OCI-LY1 (cell line): ENCODE results near the gene CTDSP2.

ENCODE experiments used
- H2AFZ ChIP-seq: fragments of 200-600 bp; sonication (generic), shearing (Covaris generic); 2 replicates; pipeline ENCODE4 v1.6.0; 2014; ENCODE audit warnings: antibody characterized with exemption, mild to moderate bottlenecking, low read length
- H3F3A ChIP-seq: fragments of 200-600 bp; sonication (generic), shearing (Covaris generic); 2 replicates; pipeline ENCODE4 v1.6.0; 2014; ENCODE audit warnings: mild to moderate bottlenecking, antibody characterized with exemption, low read length, moderate library complexity; ENCODE audit not compliant: insufficient read depth
- H3K27ac ChIP-seq: fragments of 200-600 bp; sonication (generic); 2 replicates; pipeline ENCODE4 v1.5.1; 2014; ENCODE audit warnings: low read length, mixed run types, mild to moderate bottlenecking, low read depth; ENCODE audit not compliant: poor library complexity, severe bottlenecking
- H3K27me3 ChIP-seq: fragments of 200-600 bp; sonication (generic); 2 replicates; pipeline ENCODE4 v1.6.0; 2014; ENCODE audit warnings: antibody characterized with exemption, mild to moderate bottlenecking, low read length, moderate library complexity; ENCODE audit not compliant: insufficient read depth
- H3K36me3 ChIP-seq: fragments of 200-600 bp; sonication (generic); 2 replicates; pipeline ENCODE4 v1.6.1; 2014; ENCODE audit warnings: mild to moderate bottlenecking, antibody characterized with exemption, low read length, moderate library complexity, mixed read lengths; ENCODE audit not compliant: insufficient read depth
- H3K4me1 ChIP-seq: fragments of 200-600 bp; sonication (generic); 2 replicates; pipeline ENCODE4 v1.5.1; 2014; ENCODE audit warnings: mild to moderate bottlenecking, low read length, moderate library complexity; ENCODE audit not compliant: insufficient read depth, severe bottlenecking
- H3K4me2 ChIP-seq: fragments of 200-600 bp; sonication (generic), shearing (Covaris generic); 2 replicates; pipeline ENCODE4 v1.6.1; 2014; ENCODE audit warnings: low read length
- H3K4me3 ChIP-seq: fragments of 200-600 bp; sonication (generic); 2 replicates; pipeline ENCODE4 v1.5.1; 2014; ENCODE audit warnings: low read length, low read depth, mild to moderate bottlenecking, mixed read lengths; ENCODE audit not compliant: poor library complexity, severe bottlenecking
- H3K79me2 ChIP-seq: fragments of 200-600 bp; shearing (Covaris generic); 2 replicates; pipeline ENCODE4 v1.6.1; 2016; ENCODE audit warnings: mixed run types, low read length, mixed read lengths; ENCODE audit not compliant: insufficient read depth
- H3K9ac ChIP-seq: fragments of 200-600 bp; sonication (generic), shearing (Covaris generic); 2 replicates; pipeline ENCODE4 v1.6.1; 2014; ENCODE audit warnings: mild to moderate bottlenecking, low read length, mixed read lengths
- H3K9me2 ChIP-seq: fragments of 200-600 bp; sonication (generic), shearing (Covaris generic); 2 replicates; pipeline ENCODE4 v1.6.1; 2014; ENCODE audit warnings: low read depth, mild to moderate bottlenecking, low read length, mixed read lengths
- H3K9me3 ChIP-seq: fragments of 200-600 bp; shearing (Covaris generic); 2 replicates; pipeline ENCODE4 v1.6.1; 2014; ENCODE audit warnings: low read length, mixed read lengths
- H4K20me1 ChIP-seq: fragments of 200-600 bp; sonication (generic), shearing (Covaris generic); 2 replicates; pipeline ENCODE4 v1.6.0; 2016; ENCODE audit warnings: mild to moderate bottlenecking, low read length; ENCODE audit not compliant: insufficient read depth
- EZH2 ChIP-seq: fragments of 200-600 bp; sonication (generic), shearing (Covaris generic); IDR thresholded peaks from 2 replicates; pipeline ENCODE4 v1.8.0; 2017; ENCODE audit warnings: borderline replicate concordance, mixed run types, mild to moderate bottlenecking, antibody characterized with exemption, low read length, moderate library complexity, mixed read lengths
- TF ChIP-seq, protein P1 (sequence below): fragments of 200-600 bp; sonication (generic), shearing (Covaris generic); IDR thresholded peaks from 2 replicates; pipeline ENCODE4 v1.5.1; 2017; ENCODE audit warnings: mild to moderate bottlenecking, antibody characterized with exemption, low read length, moderate library complexity, mixed read lengths

Gene CTDSP2

DNA sequence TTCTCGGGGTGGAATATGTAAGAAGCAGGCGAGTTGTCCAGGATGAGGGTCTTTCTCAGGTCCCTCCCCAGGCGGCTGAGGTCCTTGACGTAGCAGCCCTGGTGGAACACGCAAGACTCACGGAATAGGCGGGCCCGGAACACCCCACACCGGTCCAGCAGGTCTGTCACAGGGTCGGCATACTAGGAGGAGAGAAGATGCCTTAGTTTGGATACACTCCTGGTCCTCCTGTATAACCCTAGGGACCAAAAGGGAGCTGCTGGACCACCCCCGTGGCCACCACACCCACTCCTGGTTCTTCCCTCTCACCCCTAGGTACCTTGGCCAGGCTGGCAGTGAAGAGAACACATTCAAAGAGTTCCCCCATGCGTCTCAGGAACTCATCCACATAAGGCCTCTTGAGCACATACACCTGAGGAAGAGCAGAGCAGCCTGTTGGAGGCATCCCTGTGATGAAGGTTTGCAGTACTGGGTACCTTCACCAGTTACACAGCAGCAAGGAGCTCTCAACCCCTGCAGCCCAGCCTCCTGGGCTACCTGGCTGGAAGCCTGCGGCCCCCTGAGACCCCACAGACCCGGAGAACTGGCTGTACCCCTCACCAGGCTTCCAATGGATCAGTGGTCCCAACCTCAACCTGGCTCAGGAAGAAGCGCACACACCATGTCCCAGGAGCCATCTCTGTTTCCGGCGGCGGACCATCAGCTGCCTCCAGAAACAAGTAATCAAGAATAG, 22.5 kb downstream of the CTDSP2 start:
- H3K79me2 ChIP-seq: no peaks in the 10 kb centered on the region
- no peaks in the 10 kb centered on the region for H3K9me3 ChIP-seq
- H3K4me1 ChIP-seq: no peaks in the 10 kb centered on the region
- TF ChIP-seq EZH2: no peak
- TF ChIP-seq, protein P1, sequence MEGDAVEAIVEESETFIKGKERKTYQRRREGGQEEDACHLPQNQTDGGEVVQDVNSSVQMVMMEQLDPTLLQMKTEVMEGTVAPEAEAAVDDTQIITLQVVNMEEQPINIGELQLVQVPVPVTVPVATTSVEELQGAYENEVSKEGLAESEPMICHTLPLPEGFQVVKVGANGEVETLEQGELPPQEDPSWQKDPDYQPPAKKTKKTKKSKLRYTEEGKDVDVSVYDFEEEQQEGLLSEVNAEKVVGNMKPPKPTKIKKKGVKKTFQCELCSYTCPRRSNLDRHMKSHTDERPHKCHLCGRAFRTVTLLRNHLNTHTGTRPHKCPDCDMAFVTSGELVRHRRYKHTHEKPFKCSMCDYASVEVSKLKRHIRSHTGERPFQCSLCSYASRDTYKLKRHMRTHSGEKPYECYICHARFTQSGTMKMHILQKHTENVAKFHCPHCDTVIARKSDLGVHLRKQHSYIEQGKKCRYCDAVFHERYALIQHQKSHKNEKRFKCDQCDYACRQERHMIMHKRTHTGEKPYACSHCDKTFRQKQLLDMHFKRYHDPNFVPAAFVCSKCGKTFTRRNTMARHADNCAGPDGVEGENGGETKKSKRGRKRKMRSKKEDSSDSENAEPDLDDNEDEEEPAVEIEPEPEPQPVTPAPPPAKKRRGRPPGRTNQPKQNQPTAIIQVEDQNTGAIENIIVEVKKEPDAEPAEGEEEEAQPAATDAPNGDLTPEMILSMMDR: no peak
- no peak overlapping the region for H3K4me2 ChIP-seq
- H4K20me1 ChIP-seq: no peaks in the 10 kb centered on the region
- H3K36me3 ChIP-seq: peaks cover 34% of the 10 kb centered on the region; the same call in 1 of the 2 replicates
- no peak overlapping the region for H2AFZ ChIP-seq
- no peaks in the 10 kb centered on the region for H3F3A ChIP-seq
- H3K27me3 ChIP-seq: no peaks in the 10 kb centered on the region
- no peak overlapping the region for H3K4me3 ChIP-seq
- no peak overlapping the region for H3K9ac ChIP-seq
- H3K9me2 ChIP-seq: no peaks in the 10 kb centered on the region
- no peak overlapping the region for H3K27ac ChIP-seq

GRCh38 chr12:57823131-57823907, 23.2 kb downstream of the CTDSP2 start:
- Histone ChIP-seq H3K27ac (no peak overlapping the region), H3F3A (no peaks in the 10 kb centered on the region), H3K4me3 (no peak overlapping the region)

GRCh38 chr12:57822392-57823130, 24.0 kb downstream of the CTDSP2 start:
- Histone ChIP-seq H3K27me3 (no peaks in the 10 kb centered on the region), H3K79me2 (no peaks in the 10 kb centered on the region), H3K9me3 (no peaks in the 10 kb centered on the region), H3K9me2 (no peaks in the 10 kb centered on the region), H3K4me3 (no peak overlapping the region), H3K9ac (no peak overlapping the region), H3K4me1 (no peaks in the 10 kb centered on the region), H3K4me2 (no peak overlapping the region), H3K36me3 (peaks cover 29% of the 10 kb centered on the region; the same call in 1 of the 2 replicates), H4K20me1 (no peaks in the 10 kb centered on the region), H3F3A (no peaks in the 10 kb centered on the region), H2AFZ (no peak overlapping the region), H3K27ac (no peak overlapping the region)
- TF ChIP-seq EZH2: no peak
- TF ChIP-seq, protein P1: no peak

More at GRCh38 chr12:57823131-57823907, 23.2 kb downstream of the CTDSP2 start:
- peaks cover 32% of the 10 kb centered on the region; the same call in 1 of the 2 replicates for H3K36me3 ChIP-seq
- no peaks in the 10 kb centered on the region for H4K20me1 ChIP-seq
- H3K9me3 ChIP-seq: no peaks in the 10 kb centered on the region
- no peaks in the 10 kb centered on the region for H3K4me1 ChIP-seq
- H3K27me3 ChIP-seq: no peaks in the 10 kb centered on the region
- H3K79me2 ChIP-seq: no peaks in the 10 kb centered on the region
- no peak overlapping the region for H2AFZ ChIP-seq
- no peak overlapping the region for H3K4me2 ChIP-seq
- no peaks in the 10 kb centered on the region for H3K9me2 ChIP-seq
- TF ChIP-seq, protein P1: no peak
- TF ChIP-seq EZH2: no peak
- H3K9ac ChIP-seq: no peak overlapping the region
